Subcutaneous abdominal adipose tissue (tissue), 5 donors: Measurements from ENCODE around the gene HAVCR1.
"Not testable (repeated sequence)": the region's sequence is repeated elsewhere in the genome, so short reads cannot be mapped to it uniquely, and the experiment has no call there.

Source experiments
- H3K27ac ChIP-seq: one replicate; pipeline ENCODE4 v1.7.0; 2013; ENCODE audit warnings: low read depth, mild to moderate bottlenecking, inconsistent platforms, low read length, moderate library complexity
- H3K27me3 ChIP-seq, 5 donors: one replicate each; pipeline ENCODE4 v1.7.0; 2013; ENCODE audit warnings: low read length in 5 of 5, inconsistent platforms in 1 of 5; ENCODE audit not compliant: control insufficient read depth in 5 of 5, insufficient read depth in 4 of 5
- H3K36me3 ChIP-seq, 5 donors: one replicate each; pipeline ENCODE4 v1.7.0; 2013; ENCODE audit warnings: low read length in 5 of 5; ENCODE audit not compliant: control insufficient read depth in 5 of 5, insufficient read depth in 5 of 5
- H3K4me1 ChIP-seq, 5 donors: one replicate each; pipeline ENCODE4 v1.7.0; 2013; ENCODE audit warnings: low read length in 5 of 5, mild to moderate bottlenecking in 3 of 5, moderate library complexity in 1 of 5; ENCODE audit not compliant: control insufficient read depth in 5 of 5, insufficient read depth in 5 of 5
- H3K4me3 ChIP-seq, 5 donors: one replicate each; pipeline ENCODE4 v1.7.0; 2013; ENCODE audit warnings: low read length in 5 of 5, low read depth in 1 of 5
- H3K9ac ChIP-seq, 5 donors: one replicate each; pipeline ENCODE4 v1.7.0; 2013; ENCODE audit warnings: low read length in 5 of 5, mild to moderate bottlenecking in 4 of 5, moderate library complexity in 3 of 5
- H3K9me3 ChIP-seq, 5 donors: one replicate each; pipeline ENCODE4 v1.7.0; 2013; ENCODE audit warnings: low read length in 5 of 5; ENCODE audit not compliant: control insufficient read depth in 5 of 5
- donor health status: healthy.
- donor health status: healthy.
- donor health status: healthy.
- donor health status: healthy.
- donor health status: healthy.

HAVCR1 gene

DNA sequence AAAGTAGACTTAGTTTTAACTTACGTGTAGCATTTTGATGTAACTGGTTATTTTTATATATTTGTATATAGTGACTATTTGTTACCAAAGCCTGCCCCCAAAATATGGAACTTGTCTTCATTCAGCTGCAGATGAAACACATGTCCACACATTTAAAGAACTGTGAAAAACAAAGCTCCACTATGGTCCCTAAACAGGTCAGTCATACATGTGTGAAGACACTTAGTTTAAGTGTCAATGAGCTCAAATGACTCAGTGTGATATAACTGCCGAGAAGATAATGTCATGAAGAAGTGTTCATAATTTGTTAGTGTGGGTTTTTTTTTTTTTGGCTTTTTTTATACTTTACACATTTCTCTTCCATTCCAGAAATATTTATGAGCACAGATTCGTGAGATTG, 28.2 kb downstream of the HAVCR1 start:
- no peaks in the 10 kb centered on the region for H3K36me3 ChIP-seq
- H3K9me3 ChIP-seq: peaks cover 0 to 3% (median 0%) of the 10 kb centered on the region in 5 donors
- H3K27me3 ChIP-seq: no peaks in the 10 kb centered on the region
- no peak overlapping the region for H3K9ac ChIP-seq
- H3K4me1 ChIP-seq: no peaks in the 10 kb centered on the region
- no peak overlapping the region for H3K27ac ChIP-seq
- H3K4me3 ChIP-seq: no peak overlapping the region

DNA sequence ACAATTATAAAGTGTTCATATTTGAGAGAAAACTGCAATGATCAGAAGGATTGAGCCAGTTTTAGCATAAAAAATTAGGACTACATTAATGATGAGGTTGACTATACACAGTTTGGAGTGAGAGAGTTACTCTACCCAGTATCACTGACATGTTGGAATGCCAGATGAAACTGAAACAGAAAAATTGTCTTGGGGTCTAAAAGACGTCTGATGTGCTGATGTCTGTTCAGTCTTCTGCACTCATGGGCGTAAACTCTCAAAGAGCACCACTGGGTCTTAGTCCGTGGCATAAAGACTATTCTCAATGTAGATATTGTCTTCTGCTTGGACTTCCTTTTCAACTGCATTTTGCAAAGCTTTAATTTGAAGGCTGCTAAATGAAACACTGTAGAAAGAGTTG, 29.5 kb downstream of the HAVCR1 start:
- H3K9ac ChIP-seq: no peak overlapping the region
- no peaks in the 10 kb centered on the region for H3K36me3 ChIP-seq
- no peak overlapping the region for H3K27ac ChIP-seq
- H3K9me3 ChIP-seq: peaks cover 0 to 3% (median 0%) of the 10 kb centered on the region in 5 donors
- no peaks in the 10 kb centered on the region for H3K4me1 ChIP-seq
- no peaks in the 10 kb centered on the region for H3K27me3 ChIP-seq
- H3K4me3 ChIP-seq: no peak overlapping the region

DNA sequence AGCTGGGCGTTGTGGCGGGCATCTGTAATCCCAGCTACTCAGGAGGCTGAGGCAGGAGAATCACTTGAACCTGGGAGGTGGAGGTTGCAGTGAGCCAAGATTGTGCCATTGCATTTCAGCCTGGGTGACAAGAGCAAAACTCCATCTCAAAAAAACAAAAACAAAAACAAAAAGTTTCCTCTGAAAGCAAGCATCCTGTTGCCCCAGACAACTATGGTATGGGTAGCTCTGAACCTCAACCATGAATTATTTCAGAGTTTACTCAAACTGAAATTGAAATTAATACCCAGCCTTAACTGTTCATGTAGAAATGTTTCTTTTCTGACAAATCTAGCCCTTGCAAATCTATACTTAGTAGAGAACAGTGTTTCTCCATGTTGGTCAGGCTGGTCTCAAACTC, 31.3 kb downstream of the HAVCR1 start:
- H3K27ac ChIP-seq, H3K36me3 ChIP-seq, H3K4me3 ChIP-seq, H3K9me3 ChIP-seq, H3K4me1 ChIP-seq, H3K9ac ChIP-seq, H3K27me3 ChIP-seq: not testable (repeated sequence)

DNA sequence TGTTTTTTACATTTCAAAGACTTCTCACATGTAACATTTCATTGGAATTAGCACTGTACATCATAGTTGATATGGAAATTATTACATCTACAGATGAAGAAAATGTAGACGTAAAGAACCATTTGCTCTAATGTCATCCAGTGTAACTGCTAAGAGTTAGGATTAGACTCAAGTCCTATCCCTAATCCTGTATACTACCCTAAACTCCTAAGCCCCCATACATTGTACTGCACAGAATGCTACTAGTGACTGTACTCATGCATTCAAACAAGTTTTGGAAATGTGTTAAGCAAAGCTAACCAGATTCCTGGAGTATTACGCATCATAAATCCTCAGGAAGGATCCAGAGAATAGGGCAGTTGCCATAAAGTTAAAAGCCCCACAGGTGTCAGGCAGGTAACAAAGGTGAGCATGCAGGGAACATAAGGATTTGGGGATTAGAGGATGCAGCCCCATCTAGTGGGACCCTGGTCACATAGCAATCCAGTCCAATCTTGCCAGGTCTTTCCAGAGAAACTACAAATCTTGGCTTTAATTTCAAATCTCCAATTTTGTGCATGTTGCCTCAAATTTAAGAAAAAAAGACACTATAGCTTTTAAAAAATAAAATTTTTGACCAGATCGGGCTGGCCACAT, 32.0 kb downstream of the HAVCR1 start:
- H3K4me3 ChIP-seq: no peak overlapping the region
- peaks cover 0 to 3% (median 0%) of the 10 kb centered on the region in 5 donors for H3K9me3 ChIP-seq
- no peaks in the 10 kb centered on the region for H3K27me3 ChIP-seq
- no peak overlapping the region for H3K9ac ChIP-seq
- no peaks in the 10 kb centered on the region for H3K4me1 ChIP-seq
- no peak overlapping the region for H3K27ac ChIP-seq
- H3K36me3 ChIP-seq: no peaks in the 10 kb centered on the region

DNA sequence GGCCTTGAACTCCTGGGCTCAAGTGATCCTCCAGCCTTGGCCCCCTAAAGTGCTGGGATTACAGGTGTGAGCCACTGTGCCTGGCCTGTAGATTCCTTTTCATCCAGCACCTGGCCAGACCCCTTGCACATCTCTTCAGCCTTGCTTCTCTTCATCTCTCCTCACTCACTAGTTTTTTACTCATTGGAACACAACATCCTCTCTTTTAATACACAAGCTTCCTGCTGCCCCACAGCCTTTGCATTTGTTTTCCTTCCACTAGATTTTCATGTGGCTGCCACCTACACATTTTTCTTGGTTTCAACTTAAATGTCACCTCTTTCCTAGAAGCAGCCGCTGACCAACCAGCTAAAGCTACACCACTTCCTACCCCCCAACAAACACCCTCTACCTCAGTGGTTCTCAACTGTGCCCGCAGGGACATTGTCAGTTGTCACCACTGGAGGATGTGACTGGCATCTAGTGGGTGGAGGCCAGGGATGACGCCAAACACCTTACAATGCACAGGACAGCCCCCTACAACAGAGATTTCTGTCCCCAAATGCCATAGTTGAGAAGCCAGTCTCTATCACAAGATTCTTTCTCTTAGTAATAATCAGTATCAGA, 33.7 kb downstream of the HAVCR1 start:
- Histone ChIP-seq H3K36me3 (no peaks in the 10 kb centered on the region), H3K9ac (no peak overlapping the region), H3K27ac (no peak overlapping the region)

DNA sequence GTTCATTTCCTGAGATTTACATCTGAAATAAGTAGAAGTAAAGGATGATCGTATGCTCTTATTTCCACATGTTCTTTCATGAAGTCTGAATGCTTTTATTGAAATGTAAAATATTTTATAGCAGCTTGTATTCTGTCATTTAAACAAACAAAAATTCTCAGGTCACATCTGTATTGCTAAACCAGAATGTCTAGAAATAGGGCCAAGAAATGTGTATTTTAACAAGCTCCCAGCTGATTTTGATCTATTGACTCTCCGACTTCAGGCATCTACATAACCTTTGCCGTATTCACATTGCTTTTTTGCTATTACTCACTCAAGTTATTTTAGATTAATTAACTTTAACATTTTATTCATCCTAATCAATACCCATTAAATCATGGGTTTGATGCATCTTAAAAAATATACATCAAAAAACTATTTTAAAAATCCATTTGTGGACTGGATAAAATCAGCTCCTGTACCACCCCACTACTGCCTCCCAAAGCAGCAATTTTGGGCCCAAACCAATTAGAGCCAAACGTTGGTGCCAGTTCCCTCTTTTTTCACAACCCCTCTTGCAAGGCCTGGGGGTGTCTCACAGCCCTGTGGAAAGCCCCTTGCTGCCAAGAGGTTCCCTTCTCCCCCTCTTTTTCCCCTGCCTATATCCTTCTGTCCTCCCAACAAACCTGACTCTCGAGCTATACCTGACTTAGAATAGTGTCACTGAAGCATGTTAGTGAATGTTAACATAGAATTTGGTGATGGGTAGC, 34.5 kb downstream of the HAVCR1 start:
- H3K9ac ChIP-seq: no peak overlapping the region
- no peak overlapping the region for H3K27ac ChIP-seq
- no peaks in the 10 kb centered on the region for H3K36me3 ChIP-seq
- H3K4me1 ChIP-seq: peaks cover 0 to 10% (median 0%) of the 10 kb centered on the region in 5 donors
- no peaks in the 10 kb centered on the region for H3K27me3 ChIP-seq
- H3K9me3 ChIP-seq: no peaks in the 10 kb centered on the region
- no peak overlapping the region for H3K4me3 ChIP-seq

More for the DNA sequence above, 33.7 kb downstream of the HAVCR1 start:
- no peak overlapping the region for H3K4me3 ChIP-seq
- H3K4me1 ChIP-seq: peaks cover 0 to 10% (median 0%) of the 10 kb centered on the region in 5 donors
- H3K27me3 ChIP-seq: no peaks in the 10 kb centered on the region
- no peaks in the 10 kb centered on the region for H3K9me3 ChIP-seq

DNA sequence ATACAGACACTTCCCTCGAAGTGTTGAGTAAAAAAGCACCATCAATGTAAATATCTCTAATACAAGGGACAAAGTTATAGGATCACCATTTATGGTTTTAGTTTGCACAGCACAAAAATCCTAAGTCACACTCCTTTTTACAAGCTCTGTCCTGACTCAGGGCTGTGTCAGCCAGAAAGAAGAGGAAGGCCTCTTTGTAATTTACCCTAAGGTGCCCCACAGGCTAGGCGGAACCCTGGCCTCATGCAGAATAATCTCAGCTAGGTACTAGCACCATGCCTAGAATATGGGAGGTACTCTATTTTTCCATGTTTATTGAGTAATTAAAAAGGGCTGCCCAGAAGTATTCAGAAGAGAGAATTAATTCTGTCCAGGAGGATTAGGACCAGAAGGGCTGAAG, 36.9 kb downstream of the HAVCR1 start:
- Histone ChIP-seq H3K9me3 (peaks cover 0 to 9% (median 0%) of the 10 kb centered on the region in 5 donors), H3K4me1 (peaks cover 0 to 10% (median 0%) of the 10 kb centered on the region in 5 donors), H3K27ac (no peak overlapping the region), H3K9ac (no peak overlapping the region), H3K27me3 (no peaks in the 10 kb centered on the region), H3K4me3 (no peak overlapping the region), H3K36me3 (no peaks in the 10 kb centered on the region)

DNA sequence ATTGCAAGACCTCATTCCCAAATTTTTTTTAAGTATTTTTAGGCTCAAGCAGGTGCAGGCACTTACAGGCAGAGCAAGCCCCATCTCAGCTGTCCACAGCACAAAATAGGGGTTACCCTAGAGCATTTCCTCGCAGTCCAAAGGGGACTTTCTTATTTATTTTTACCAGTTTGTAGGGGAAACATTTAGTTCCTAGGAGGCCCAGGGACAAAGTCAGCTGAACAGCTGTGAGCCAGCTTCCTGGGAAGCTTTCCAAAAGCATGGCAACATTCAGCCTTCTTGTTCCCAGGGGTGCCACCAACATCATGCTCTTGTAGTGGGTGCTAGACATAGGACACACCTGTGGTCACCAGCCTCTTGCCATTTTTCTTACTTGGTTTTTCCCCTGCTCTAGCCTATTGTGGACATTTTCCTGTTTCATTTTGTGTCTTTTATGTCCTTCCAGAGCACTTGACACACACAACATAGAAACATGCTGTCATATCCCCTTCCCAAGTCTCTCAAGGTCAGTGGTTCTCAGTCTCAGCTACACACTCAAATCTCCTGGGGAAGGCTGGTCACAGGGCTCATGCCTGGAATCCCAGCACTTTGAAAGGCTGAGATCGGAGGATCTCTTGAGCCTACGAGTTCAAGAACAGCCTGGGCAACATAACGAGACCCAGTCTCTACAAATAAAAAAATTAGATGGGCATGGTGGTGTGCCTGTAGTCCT, 38.2 kb downstream of the HAVCR1 start:
- no peaks in the 10 kb centered on the region for H3K27me3 ChIP-seq
- no peak overlapping the region for H3K9ac ChIP-seq
- no peak overlapping the region for H3K27ac ChIP-seq
- H3K36me3 ChIP-seq: no peaks in the 10 kb centered on the region
- H3K4me1 ChIP-seq: peaks cover 0 to 10% (median 0%) of the 10 kb centered on the region in 5 donors
- H3K4me3 ChIP-seq: no peak overlapping the region
- peaks cover 0 to 9% (median 0%) of the 10 kb centered on the region in 5 donors for H3K9me3 ChIP-seq

DNA sequence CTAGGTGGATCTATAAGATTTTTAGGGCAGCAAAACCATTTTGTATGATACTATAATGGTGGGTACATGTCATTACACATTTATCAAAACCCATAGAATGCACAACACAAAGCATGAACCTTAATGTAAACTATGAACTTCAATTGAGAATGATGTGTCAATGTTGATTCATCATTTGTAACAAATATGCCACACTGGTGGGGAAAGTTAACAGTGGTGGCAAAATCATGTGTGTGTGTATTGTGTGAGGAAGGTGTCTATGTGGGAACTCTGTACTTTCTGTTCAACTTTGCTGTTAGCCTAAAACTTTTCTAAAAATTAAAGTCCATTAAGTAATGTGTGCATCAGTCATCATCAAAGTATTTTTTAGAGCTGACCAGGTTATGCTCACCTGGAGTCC, 38.9 kb downstream of the HAVCR1 start:
- Histone ChIP-seq H3K36me3 (no peaks in the 10 kb centered on the region), H3K9me3 (peaks cover 0 to 9% (median 0%) of the 10 kb centered on the region in 5 donors), H3K9ac (no peak overlapping the region), H3K4me3 (no peak overlapping the region), H3K27me3 (no peaks in the 10 kb centered on the region), H3K4me1 (peaks cover 0 to 10% (median 0%) of the 10 kb centered on the region in 5 donors), H3K27ac (no peak overlapping the region)

DNA sequence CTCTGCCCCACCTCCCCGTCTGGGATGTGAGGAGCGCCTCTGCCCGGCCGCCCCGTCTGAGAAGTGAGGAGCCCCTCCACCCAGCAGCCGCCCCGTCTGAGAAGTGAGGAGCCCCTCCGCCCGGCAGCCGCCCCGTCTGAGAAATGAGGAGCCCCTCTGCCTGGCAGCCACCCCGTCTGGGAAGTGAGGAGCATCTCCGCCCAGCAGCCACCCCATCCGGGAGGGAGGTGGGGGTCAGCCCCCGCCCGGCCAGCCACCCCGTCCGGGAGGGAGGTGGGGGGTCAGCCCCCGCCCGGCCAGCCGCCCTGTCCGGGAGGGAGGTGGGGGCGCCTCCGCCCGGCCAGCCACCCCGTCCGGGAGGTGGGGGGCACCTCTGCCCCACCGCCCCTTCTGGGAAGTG, 44.8 kb downstream of the HAVCR1 start:
- H3K9me3 ChIP-seq, H3K27me3 ChIP-seq, H3K9ac ChIP-seq, H3K4me1 ChIP-seq, H3K27ac ChIP-seq, H3K36me3 ChIP-seq, H3K4me3 ChIP-seq: not testable (repeated sequence)
